Activated B cell treated with CpG ODN at 0.5 μM for 24 hours (primary cell): ENCODE data around the gene AZGP1. TPM values are rescaled to one million over a fixed set of nuclear protein-coding genes. Genes with fewer than 3 reads are reported as not detected.

Experiments used
- ATAC-seq: fragments of 200-7000 bp; cut with Tn5 transposase; one replicate; pipeline ENCODE4 v1.10.0; 2021; ENCODE audit warnings: low read depth, mild to moderate bottlenecking, moderate library complexity
- CTCF ChIA-PET: fragments of 350-600 bp; sonication (Branson Sonifier 250); formaldehyde crosslinking; loops from one replicate; lab custom pipeline; 2021; ENCODE audit warnings: antibody characterized with exemption; lab: Charles Lee
- POLR2A ChIA-PET: fragments of 350-600 bp; sonication (Branson Sonifier 250); formaldehyde crosslinking; loops from one replicate; lab custom pipeline; 2021; ENCODE audit warnings: antibody characterized with exemption; lab: Charles Lee
- DNase-seq: peaks from one replicate; pipeline ENCODE4 v3.0.0; 2022
- H3K27ac Mint-ChIP-seq: one replicate; pipeline ENCODE4 v1.8.0; 2020; ENCODE audit warnings: mixed read lengths
- H3K27me3 Mint-ChIP-seq: one replicate; pipeline ENCODE4 v1.8.0; 2021; ENCODE audit warnings: mixed read lengths
- H3K36me3 Mint-ChIP-seq: one replicate; pipeline ENCODE4 v1.8.0; 2021; ENCODE audit warnings: low read depth, mixed read lengths
- H3K4me1 Mint-ChIP-seq: one replicate; pipeline ENCODE4 v1.8.0; 2021; ENCODE audit warnings: mixed read lengths
- H3K4me3 Mint-ChIP-seq: one replicate; pipeline ENCODE4 v1.8.0; 2020; ENCODE audit warnings: mild to moderate bottlenecking, mixed read lengths
- H3K9me3 Mint-ChIP-seq: one replicate; pipeline ENCODE4 v1.8.0; 2020; ENCODE audit warnings: mixed read lengths
- intact Hi-C: fragments of 100-400 bp; cut with micrococcal nuclease; formaldehyde crosslinking; loops from one replicate; pipeline ENCODE4 v1.15.1; 2024
- total RNA-seq: library from RNA; stranded (reverse); gene quantifications from 2 replicates; pipeline ENCODE4 v1.2.3, GENCODE V29; 2022
- TF ChIP-seq, protein P1 (sequence below): fragments of 200-600 bp; IDR thresholded peaks from one replicate; pipeline ENCODE4 v1.8.0; 2022; ENCODE audit warnings: antibody characterized with exemption, mild to moderate bottlenecking

The AZGP1 gene
- not detected in 2 replicates for total RNA-seq

DNA sequence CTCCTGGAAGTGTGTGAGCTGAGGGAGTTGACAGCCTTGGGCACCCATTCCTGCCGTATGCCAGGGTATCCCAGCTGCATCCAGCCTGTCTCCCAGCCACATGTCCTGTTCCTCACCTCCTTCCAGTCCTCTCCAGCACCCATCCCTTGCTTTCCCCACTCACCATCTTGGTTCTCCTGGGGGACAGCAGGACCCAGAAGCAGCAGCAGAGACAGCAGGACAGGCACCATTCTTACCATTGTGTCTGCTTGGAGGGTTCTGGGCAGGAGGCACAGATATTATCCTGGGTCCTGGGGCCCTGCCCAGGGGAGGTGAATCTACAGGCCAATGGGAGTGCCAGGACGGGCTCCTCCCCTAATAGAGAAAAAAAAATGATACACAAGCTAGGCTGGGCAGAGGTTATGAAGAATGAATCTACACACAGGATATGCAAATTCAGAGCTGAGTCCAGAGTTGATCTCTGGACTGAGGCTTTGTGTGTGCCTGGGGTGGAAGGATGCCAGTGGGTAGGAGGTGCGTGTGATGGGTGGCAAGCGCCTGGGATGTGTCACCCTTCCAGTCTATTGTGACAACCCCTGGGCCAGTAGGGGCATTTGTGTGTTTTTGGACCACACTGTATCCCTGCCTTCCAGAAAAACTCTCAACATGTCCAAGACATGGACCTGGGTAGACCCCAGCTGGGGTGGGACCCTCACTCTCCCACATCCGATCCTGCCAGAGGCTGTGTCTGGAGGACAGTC lies at the start of gene AZGP1:
AZGP1 (minus strand) TSS at position 250 of the 740 bp plus-strand sequence; CDS start at position 239, 11 bp downstream.
- TF ChIP-seq, protein P1, sequence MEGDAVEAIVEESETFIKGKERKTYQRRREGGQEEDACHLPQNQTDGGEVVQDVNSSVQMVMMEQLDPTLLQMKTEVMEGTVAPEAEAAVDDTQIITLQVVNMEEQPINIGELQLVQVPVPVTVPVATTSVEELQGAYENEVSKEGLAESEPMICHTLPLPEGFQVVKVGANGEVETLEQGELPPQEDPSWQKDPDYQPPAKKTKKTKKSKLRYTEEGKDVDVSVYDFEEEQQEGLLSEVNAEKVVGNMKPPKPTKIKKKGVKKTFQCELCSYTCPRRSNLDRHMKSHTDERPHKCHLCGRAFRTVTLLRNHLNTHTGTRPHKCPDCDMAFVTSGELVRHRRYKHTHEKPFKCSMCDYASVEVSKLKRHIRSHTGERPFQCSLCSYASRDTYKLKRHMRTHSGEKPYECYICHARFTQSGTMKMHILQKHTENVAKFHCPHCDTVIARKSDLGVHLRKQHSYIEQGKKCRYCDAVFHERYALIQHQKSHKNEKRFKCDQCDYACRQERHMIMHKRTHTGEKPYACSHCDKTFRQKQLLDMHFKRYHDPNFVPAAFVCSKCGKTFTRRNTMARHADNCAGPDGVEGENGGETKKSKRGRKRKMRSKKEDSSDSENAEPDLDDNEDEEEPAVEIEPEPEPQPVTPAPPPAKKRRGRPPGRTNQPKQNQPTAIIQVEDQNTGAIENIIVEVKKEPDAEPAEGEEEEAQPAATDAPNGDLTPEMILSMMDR, result no peak
- intact Hi-C loops, result no loop called here
- Mint-ChIP-seq H3K4me3 (no peak within 1 kb of the TSS), H3K4me1 (peaks cover 3% of the 10 kb centered on the region), H3K36me3 (no peaks in the 10 kb centered on the region), H3K27me3 (peaks cover 22% of the 10 kb centered on the region), H3K27ac (no peak within 1 kb of the TSS), H3K9me3 (no peaks in the 10 kb centered on the region)
- ChIA-PET POLR2A (no interaction called here), CTCF (interaction anchor here (0.6 kb wide), 2 partner anchors 152 to 1314 kb away, joined by 6 to 7 read pairs; no protein-coding TSS in a partner anchor)
- ATAC-seq (no peak), DNase-seq (no peak)

DNA sequence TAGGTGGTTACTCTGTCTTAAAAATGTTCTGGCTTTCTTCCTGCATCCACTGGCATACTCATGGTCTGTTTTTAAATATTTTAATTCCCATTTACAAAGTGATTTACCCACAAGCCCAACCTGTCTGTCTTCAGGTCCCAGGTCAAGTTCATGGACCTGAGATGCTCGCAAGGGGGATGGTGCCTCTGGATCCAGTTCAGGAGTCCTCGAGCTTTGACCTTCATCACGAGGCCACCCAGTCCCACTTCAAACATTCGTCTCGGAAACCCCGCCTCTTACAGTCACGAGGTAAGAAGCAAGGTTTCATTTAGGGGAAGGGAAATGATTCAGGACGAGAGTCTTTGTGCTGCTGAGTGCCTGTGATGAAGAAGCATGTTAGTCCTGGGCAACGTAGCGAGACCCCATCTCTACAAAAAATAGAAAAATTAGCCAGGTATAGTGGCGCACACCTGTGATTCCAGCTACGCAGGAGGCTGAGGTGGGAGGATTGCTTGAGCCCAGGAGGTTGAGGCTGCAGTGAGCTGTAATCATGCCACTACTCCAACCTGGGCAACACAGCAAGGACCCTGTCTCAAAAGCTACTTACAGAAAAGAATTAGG lies 48.3 kb upstream of the AZGP1 start:
- CTCF ChIA-PET, result no interaction called here
- H3K27ac Mint-ChIP-seq, result no peak overlapping the region
- no peak overlapping the region for H3K4me3 Mint-ChIP-seq
- peaks cover 8% of the 10 kb centered on the region for H3K4me1 Mint-ChIP-seq
- H3K9me3 Mint-ChIP-seq, result no peaks in the 10 kb centered on the region
- POLR2A ChIA-PET, result no interaction called here
- ATAC-seq, result no peak
- intact Hi-C loops, result no loop called here
- DNase-seq, result no peak
- peaks cover 66% of the 10 kb centered on the region for H3K36me3 Mint-ChIP-seq
- H3K27me3 Mint-ChIP-seq, result no peaks in the 10 kb centered on the region
- TF ChIP-seq, protein P1, result no peak

DNA sequence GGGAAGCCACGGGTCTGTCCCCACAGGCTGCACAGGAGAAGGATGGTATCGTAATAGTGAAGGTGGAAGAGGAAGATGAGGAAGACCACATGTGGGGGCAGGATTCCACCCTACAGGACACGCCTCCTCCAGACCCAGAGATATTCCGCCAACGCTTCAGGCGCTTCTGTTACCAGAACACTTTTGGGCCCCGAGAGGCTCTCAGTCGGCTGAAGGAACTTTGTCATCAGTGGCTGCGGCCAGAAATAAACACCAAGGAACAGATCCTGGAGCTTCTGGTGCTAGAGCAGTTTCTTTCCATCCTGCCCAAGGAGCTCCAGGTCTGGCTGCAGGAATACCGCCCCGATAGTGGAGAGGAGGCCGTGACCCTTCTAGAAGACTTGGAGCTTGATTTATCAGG lies 47.7 kb upstream of the AZGP1 start:
- Mint-ChIP-seq H3K27ac (no peak overlapping the region), H3K4me3 (no peak overlapping the region), H3K27me3 (no peaks in the 10 kb centered on the region), H3K4me1 (peaks cover 12% of the 10 kb centered on the region), H3K9me3 (no peaks in the 10 kb centered on the region), H3K36me3 (peaks cover 69% of the 10 kb centered on the region)
- ChIA-PET CTCF (no interaction called here), POLR2A (no interaction called here)
- TF ChIP-seq, protein P1, result no peak
- intact Hi-C loops, result no loop called here
- DNase-seq, result no peak
- no peak for ATAC-seq

DNA sequence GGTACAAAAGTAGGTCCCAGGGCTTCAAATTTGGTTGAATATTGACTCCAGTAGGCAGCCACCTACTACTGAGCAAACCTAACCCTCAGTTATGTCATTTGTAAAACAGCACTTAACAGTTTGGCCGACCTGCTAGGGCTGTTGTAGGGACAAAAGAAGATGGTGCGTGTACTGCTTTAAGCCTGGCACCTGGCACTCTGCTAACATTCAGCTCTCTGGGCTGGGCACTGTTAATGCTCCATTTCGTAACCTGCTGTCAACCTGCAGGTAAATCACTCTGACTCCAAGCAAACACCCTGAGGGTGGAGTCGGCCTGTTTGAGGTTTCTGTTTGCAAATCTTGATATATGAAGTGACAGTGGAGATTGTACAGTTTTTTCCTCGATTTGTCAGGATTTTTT lies 46.8 kb upstream of the AZGP1 start:
- TF ChIP-seq, protein P1, result no peak
- Mint-ChIP-seq H3K4me1 (peaks cover 16% of the 10 kb centered on the region), H3K27me3 (no peaks in the 10 kb centered on the region), H3K9me3 (no peaks in the 10 kb centered on the region), H3K4me3 (no peak overlapping the region), H3K36me3 (peaks cover 65% of the 10 kb centered on the region), H3K27ac (no peak overlapping the region)
- ChIA-PET POLR2A (no interaction called here), CTCF (no interaction called here)
- no peak for DNase-seq
- intact Hi-C loops, result no loop called here
- no peak for ATAC-seq

DNA sequence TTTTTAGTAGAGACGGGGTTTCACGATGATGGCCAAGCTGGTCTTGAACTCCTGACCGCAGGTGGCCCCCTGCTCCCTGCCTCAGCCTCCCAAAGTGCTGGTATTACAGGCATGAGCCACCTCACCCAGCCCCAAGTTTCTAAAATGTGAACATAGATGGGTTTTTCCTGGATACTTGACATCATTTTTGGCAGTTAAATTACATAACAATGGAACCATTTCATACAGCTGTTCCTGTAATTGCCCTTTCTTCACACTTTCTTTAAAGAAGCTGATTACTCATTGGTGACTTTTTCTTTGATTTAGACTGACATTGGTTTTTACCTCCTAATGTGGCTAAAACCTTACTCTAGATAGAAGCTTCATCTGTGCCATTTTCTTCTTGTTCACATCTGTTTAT lies 45.5 kb upstream of the AZGP1 start:
- no peaks in the 10 kb centered on the region for H3K9me3 Mint-ChIP-seq
- DNase-seq, result no peak
- no peak overlapping the region for H3K27ac Mint-ChIP-seq
- intact Hi-C loops, result no loop called here
- CTCF ChIA-PET, result interaction anchor here (0.6 kb wide), 1 partner anchor 78 kb away, joined by 3 read pairs; no protein-coding TSS in a partner anchor
- H3K4me3 Mint-ChIP-seq, result no peak overlapping the region
- ATAC-seq, result no peak
- no peaks in the 10 kb centered on the region for H3K27me3 Mint-ChIP-seq
- TF ChIP-seq, protein P1, result no peak
- POLR2A ChIA-PET, result interaction anchor here (0.7 kb wide), 1 partner anchor 103 kb away, joined by 9 read pairs; no protein-coding TSS in a partner anchor
- H3K36me3 Mint-ChIP-seq, result peaks cover 59% of the 10 kb centered on the region
- peaks cover 26% of the 10 kb centered on the region for H3K4me1 Mint-ChIP-seq
